ENCODE measurements around the gene PKP4. TPM values are rescaled to one million over a fixed set of nuclear protein-coding genes. Genes with fewer than 3 reads are reported as not detected.

PKP4 gene
- total RNA-seq, 1 experiment from 2014 or later: 55.2 TPM

- CTCF ChIA-PET: no interaction called here
- no peak overlapping the region for H3K4me2 ChIP-seq (ENCODE audit: low read length)
- H3K4me1 ChIP-seq (ENCODE audit: control insufficient read depth in 1 of 2, insufficient read depth in 2 of 2, low read length in 2 of 2): peaks cover 0 to 10% of the 10 kb centered on the region in 2 experiments; a peak in 1 of 4 replicates
- no peaks in the 10 kb centered on the region for H3K27me3 ChIP-seq (ENCODE audit: insufficient read depth, low read length)
- ATAC-seq (no peak), DNase-seq (ENCODE audit: low read depth, low spot score) (no peak)
- POLR2A ChIA-PET: no interaction called here
- H3K79me2 ChIP-seq (ENCODE audit: insufficient read depth, low read length): no peaks in the 10 kb centered on the region
- H2AFZ ChIP-seq (ENCODE audit: low read depth, low read length, poor library complexity, severe bottlenecking): no peak overlapping the region
- no peaks in the 10 kb centered on the region for H3K9me2 ChIP-seq (ENCODE audit: insufficient read depth)
- H3K27ac ChIP-seq (ENCODE audit: low read depth, low read length): no peak overlapping the region
- TF ChIP-seq REST (IDR thresholded peaks at IDR 0.05; ENCODE audit: low read depth): no peak
- TF ChIP-seq ZNF274 (IDR thresholded peaks at IDR 0.05; ENCODE audit: low read depth, low read length): no peak
- no peak for TF ChIP-seq JUND (IDR thresholded peaks at IDR 0.05)
- TF ChIP-seq CTCF (IDR thresholded peaks at IDR 0.05 in 2 of 3, conservative IDR thresholded peaks at IDR 0.05 in 1 of 3; ENCODE audit: borderline replicate concordance in 1 of 3, insufficient read depth in 1 of 3, low read depth in 2 of 3, low read length in 2 of 3): no peak
- TF ChIP-seq EGR1 (IDR thresholded peaks at IDR 0.05; ENCODE audit: low read depth): no peak
- TF ChIP-seq RAD21 (IDR thresholded peaks at IDR 0.05; ENCODE audit: low read depth): no peak
- no peak for TF ChIP-seq CBX3 (IDR thresholded peaks at IDR 0.05; ENCODE audit: low read depth)
- TF ChIP-seq ZFX (IDR thresholded peaks at IDR 0.05): no peak
- no peak for TF ChIP-seq ATF3 (IDR thresholded peaks at IDR 0.05)
- TF ChIP-seq POLR2AphosphoS5 (IDR thresholded peaks at IDR 0.05; ENCODE audit: low read depth, low read length): no peak
- no peak overlapping the region for H3K4me3 ChIP-seq (replicated peaks in 1 of 2; ENCODE audit: low read depth in 1 of 2, low read length in 2 of 2)
- no peaks in the 10 kb centered on the region for H3K36me3 ChIP-seq (ENCODE audit: control insufficient read depth in 1 of 2, insufficient read depth in 2 of 2, low read length in 2 of 2)
- H3K9me3 ChIP-seq (ENCODE audit: control insufficient read depth in 1 of 2, insufficient read depth in 1 of 2, low read depth in 1 of 2, low read length in 2 of 2): no peaks in the 10 kb centered on the region
- no TSS peak for BruUV-seq (replicated peaks)
- H4K20me1 ChIP-seq (ENCODE audit: insufficient read depth): no peaks in the 10 kb centered on the region
- RAD21 ChIA-PET (ENCODE audit: low non-redundant PET in 1 of 2, low total read pairs in 2 of 2, uncharacterized antibody in 2 of 2, unreplicated experiment in 2 of 2): no interaction called here
- intact Hi-C loops (cut with micrococcal nuclease): no loop called here
- H3K9ac ChIP-seq (ENCODE audit: low read length): no peak overlapping the region
Observed at GRCh38 chr2:158603986-158604385, 147.2 kb downstream of the PKP4 start.

All from HCT116 (cell line).